GM12801 (cell line): ENCODE measurements around the gene RAB33B.

ENCODE experiments used
- CTCF ChIP-seq: IDR thresholded peaks from one replicate; pipeline ENCODE4 v1.5.1; 2011; ENCODE audit warnings: control low read depth; ENCODE audit not compliant: insufficient read length; ENCODE audit errors: extremely low read depth

RAB33B gene

GRCh38 chr4:139454111-139455045 lies at the start of gene RAB33B:
TSS of gene RAB33B (plus strand) at chr4:139454121. CDS start at chr4:139454196, 75 bp downstream.
- no peak for TF ChIP-seq CTCF

GRCh38 chr4:139410312-139410711 lies 43.6 kb upstream of the RAB33B start:
- TF ChIP-seq CTCF, result no peak

DNA sequence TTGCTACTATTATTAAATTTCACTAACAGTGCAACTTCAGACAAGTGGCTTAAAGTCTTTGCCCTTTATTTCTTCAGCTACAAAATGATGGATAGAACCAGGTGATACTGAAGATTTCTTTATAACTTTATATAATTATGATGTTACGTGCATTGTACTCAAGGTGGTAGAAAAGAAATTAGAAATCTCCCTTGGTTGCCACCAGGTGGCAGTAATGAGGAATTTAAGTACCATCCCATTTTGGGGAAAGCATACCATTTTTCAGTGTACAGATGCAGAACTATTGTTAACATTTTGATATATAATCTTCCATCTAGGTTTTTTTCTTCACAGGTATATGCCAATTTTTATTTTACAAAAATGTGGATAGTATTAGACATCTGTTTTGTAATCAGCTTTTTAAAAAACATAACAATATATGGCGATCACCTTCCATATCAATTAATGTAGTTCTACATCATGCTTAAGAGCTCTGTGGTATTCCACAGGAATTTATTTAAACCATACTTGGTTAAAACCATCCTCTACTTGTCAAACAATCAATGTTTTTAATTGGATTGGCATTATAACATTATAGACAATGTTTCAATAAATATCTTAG lies 37.7 kb upstream of the RAB33B start:
- TF ChIP-seq CTCF, result no peak

DNA sequence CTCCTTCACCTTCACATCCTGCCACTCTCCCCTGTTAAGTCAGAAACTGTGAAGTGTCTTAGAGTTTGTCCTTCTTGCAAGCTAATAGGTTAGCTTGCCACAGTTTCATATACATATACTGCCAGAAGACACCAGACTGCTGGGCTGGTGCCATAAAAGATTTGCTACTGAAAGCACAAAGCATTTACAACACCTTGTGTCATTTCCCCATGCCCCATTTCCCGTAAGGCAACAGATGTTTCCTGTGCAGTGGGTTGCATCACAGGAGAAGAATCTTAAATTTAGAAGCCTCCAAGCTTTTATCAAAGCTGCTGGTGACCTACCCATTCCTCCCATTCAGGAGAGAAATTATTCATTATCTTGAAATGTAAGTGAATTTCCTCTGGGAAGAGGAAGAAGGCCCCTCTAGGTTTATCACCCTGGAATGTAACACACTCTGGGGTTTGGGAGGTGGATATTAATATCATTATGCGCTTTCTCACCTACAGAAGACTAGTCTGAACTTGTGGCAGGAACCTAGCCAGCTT lies 34.5 kb upstream of the RAB33B start:
- TF ChIP-seq CTCF, result no peak

- no peak for TF ChIP-seq CTCF
These were observed 33.3 kb upstream of the RAB33B start for GRCh38 chr4:139420652-139421051.

DNA sequence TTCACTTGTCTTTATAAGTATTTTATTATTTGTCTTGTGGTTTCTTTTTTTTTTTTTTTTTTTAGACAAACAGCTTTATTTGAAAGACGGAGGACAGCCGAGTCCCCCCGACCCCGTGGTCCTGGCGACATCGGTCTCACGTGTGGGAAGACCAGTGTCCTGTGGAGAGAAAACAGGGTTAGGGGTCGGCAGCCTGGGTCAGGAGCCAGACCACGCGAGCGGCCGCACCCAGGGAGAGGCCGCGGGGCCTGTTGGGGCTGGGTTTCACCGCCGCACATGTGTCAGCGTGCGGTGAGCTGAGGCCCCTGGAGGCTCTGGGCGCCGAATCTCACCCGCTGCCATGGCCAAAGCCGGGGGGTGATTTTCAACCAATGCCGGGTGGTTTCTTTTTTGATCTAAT lies 17.8 kb upstream of the RAB33B start:
- TF ChIP-seq CTCF, result no peak

DNA sequence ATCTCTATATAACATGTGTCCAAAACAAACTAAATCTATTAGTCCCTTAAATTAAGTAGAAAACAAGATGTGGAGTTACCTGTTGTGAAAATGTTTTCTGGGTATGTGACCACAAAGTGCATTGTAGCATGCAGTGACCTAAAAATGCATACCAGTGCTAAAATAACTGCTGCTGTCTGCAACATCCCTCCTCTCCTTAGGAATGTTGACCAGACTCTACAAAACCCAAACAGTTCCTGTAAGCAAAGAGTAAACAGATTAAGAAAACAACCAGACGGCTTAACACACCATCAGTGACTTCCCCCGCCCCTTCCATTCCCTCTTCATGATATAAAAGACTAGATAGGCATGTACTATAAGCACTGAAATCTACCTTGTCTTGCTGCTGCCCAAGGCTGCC lies 15.8 kb upstream of the RAB33B start:
- no peak for TF ChIP-seq CTCF
